ENCODE results near the gene DCC.

The DCC gene

GRCh38 chr18:52816121-52816520 lies 476.1 kb downstream of the DCC start:
- DNase-seq (ENCODE audit: low read depth) = no peak

GRCh38 chr18:52822160-52822559 lies 482.2 kb downstream of the DCC start:
- no peak for DNase-seq (ENCODE audit: low read depth)

- DNase-seq (ENCODE audit: low read depth) = no peak
Observed at GRCh38 chr18:52824126-52824525, 484.1 kb downstream of the DCC start.

- DNase-seq (ENCODE audit: low read depth) = no peak
Observed at GRCh38 chr18:52826994-52827393, 487.0 kb downstream of the DCC start.

- DNase-seq (ENCODE audit: low read depth) = no peak
Observed at GRCh38 chr18:52829320-52829719, 489.3 kb downstream of the DCC start.

GRCh38 chr18:52829876-52830405 lies 489.9 kb downstream of the DCC start:
- no peak for DNase-seq (ENCODE audit: low read depth)

GRCh38 chr18:52844323-52844722 lies 504.3 kb downstream of the DCC start:
- no peak for DNase-seq (ENCODE audit: low read depth)

- DNase-seq (ENCODE audit: low read depth) = no peak
Observed at GRCh38 chr18:52845036-52845435, 505.0 kb downstream of the DCC start.

- DNase-seq (ENCODE audit: low read depth) = no peak
Observed at GRCh38 chr18:52850031-52850560, 510.1 kb downstream of the DCC start.

GRCh38 chr18:52861558-52861957 lies 521.6 kb downstream of the DCC start:
- no peak for DNase-seq (ENCODE audit: low read depth)

GRCh38 chr18:52869349-52869923 lies 529.4 kb downstream of the DCC start:
- DNase-seq (ENCODE audit: low read depth) = no peak

- no peak for DNase-seq (ENCODE audit: low read depth)
Observed at GRCh38 chr18:52869942-52870907, 530.2 kb downstream of the DCC start.

- no peak for DNase-seq (ENCODE audit: low read depth)
Observed at GRCh38 chr18:52874774-52875173, 534.8 kb downstream of the DCC start.

- DNase-seq (ENCODE audit: low read depth) = no peak
Observed at GRCh38 chr18:52875725-52876124, 535.7 kb downstream of the DCC start.

GRCh38 chr18:52888014-52888413 lies 548.0 kb downstream of the DCC start:
- no peak for DNase-seq (ENCODE audit: low read depth)

GRCh38 chr18:52894801-52895200 lies 554.8 kb downstream of the DCC start:
- DNase-seq (ENCODE audit: low read depth) = no peak

- no peak for DNase-seq (ENCODE audit: low read depth)
Observed at GRCh38 chr18:52897611-52898484, 557.9 kb downstream of the DCC start.

- DNase-seq (ENCODE audit: low read depth) = no peak
Observed at GRCh38 chr18:52898485-52899058, 558.6 kb downstream of the DCC start.

- DNase-seq (ENCODE audit: low read depth) = no peak
Observed at GRCh38 chr18:52902188-52902587, 562.2 kb downstream of the DCC start.

- no peak for DNase-seq (ENCODE audit: low read depth)
Observed at GRCh38 chr18:52903857-52904256, 563.9 kb downstream of the DCC start.

- no peak for DNase-seq (ENCODE audit: low read depth)
Observed at GRCh38 chr18:52907543-52908308, 567.7 kb downstream of the DCC start.

Data from stimulated activated CD4-positive, alpha-beta T cell treated with anti-CD3 and anti-CD28 coated beads, Interleukin-2, amount 100 ng/mL, for 4 hours (primary cell).